Measurements from ENCODE around the gene SMCO1.
"Not testable (repeated sequence)": the region's sequence is repeated elsewhere in the genome, so short reads cannot be mapped to it uniquely, and the experiment has no call there.

The SMCO1 gene

DNA sequence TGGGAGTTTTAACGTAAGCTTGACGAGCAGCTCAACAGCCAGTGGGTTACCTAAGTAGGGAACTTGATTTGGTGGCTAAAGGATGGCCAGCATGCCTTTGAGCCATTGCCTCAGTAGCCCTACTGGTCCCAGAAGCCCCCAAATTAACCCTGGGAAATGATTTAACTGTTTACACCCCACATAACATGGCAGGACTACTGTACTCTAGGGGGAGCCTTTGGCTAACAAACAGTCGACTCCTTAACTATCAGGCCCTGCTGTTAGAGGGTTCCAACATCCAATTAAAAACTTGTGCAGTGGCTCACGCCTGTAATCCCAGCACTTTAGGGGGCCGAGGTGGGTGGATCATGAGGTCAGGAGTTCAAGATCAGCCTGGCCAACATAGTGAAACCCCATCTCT, 9.4 kb upstream of the SMCO1 start:
- H3K4me3 ChIP-seq (ENCODE audit: low read depth, low read length), result no peak overlapping the region
- in situ Hi-C loops (cut with HindIII; ENCODE audit: low sequenced_read_pairs), result no loop called here
- no peak for DNase-seq (ENCODE audit: low read depth, low spot score)
- peak; percentile 19 for TF ChIP-seq CTCF (IDR thresholded peaks at IDR 0.05; ENCODE audit: low read depth, low read length)

DNA sequence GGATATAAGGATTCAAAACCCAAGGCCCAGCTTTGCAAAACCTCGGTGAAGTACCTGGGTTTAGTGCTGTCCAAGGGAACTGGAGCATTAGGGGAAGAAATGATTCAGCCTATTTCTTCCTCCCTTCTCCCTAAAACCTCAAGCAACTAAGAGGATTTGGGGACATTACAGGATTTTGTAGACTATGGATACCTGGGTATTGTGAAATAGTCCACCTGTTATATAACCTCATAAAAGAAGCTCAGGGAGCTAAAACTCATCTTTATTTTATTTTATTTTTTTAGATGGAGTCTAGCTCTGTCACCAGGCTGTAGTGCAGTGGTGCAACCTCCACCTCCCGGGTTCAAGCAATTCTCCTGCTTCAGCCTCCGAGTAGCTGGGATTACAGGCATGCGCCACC, 8.7 kb upstream of the SMCO1 start:
- in situ Hi-C loops (cut with HindIII; ENCODE audit: low sequenced_read_pairs), result no loop called here

GRCh38 chr3:196521291-196521690, 6.1 kb upstream of the SMCO1 start:
- DNase-seq (ENCODE audit: low read depth, low spot score); in situ Hi-C loops (cut with HindIII; ENCODE audit: low sequenced_read_pairs); H3K4me3 ChIP-seq (ENCODE audit: low read depth, low read length): not testable (repeated sequence)

More for the DNA sequence above, 8.7 kb upstream of the SMCO1 start:
- DNase-seq (ENCODE audit: low read depth, low spot score), result no peak
- no peak for TF ChIP-seq CTCF (IDR thresholded peaks at IDR 0.05; ENCODE audit: low read depth, low read length)
- no peak overlapping the region for H3K4me3 ChIP-seq (ENCODE audit: low read depth, low read length)

GRCh38 chr3:196519718-196520082, 4.6 kb upstream of the SMCO1 start:
- no peak for DNase-seq (ENCODE audit: low read depth, low spot score)
- H3K4me3 ChIP-seq (ENCODE audit: low read depth, low read length), result no peak overlapping the region
- no peak for TF ChIP-seq CTCF (IDR thresholded peaks at IDR 0.05; ENCODE audit: low read depth, low read length)
- in situ Hi-C loops (cut with HindIII; ENCODE audit: low sequenced_read_pairs), result no loop called here

DNA sequence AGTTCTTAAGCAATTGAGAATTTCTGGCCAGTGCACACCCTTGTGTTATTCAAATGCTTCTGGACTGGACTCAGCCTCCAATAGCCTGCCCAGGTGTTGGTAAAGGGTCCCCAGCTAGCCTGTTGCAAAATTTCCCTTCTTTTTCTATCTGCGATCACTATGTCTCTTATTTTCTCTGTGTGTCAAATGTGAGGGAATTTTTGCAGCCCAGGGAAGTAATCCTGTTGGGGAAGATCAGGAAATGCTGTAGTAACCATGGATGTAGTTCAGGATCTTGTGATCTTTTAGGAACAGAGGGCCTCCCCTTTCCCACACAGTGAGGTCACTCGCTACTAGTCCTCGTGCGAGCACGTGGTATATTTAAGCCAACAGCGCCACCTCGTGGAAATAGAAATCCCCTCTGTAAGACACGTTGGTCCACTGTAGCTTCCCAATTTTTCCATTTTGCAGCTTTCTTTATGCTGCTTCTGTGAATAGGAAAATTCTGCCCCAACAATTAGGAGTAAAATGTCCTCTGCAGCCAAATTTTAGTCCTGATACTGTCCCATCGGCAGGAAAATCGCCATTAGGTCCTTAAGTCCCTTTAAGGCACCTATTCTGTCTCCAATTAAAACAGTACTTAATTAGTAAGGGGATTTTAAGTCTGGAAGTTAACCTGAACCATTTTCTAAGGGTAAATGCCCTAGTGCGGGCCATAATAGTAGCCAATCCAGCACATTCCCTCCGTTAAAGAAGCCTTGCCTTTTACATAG, 4.0 kb upstream of the SMCO1 start:
- in situ Hi-C loops (cut with HindIII; ENCODE audit: low sequenced_read_pairs), result no loop called here
- peak; percentile 41 for TF ChIP-seq CTCF (IDR thresholded peaks at IDR 0.05; ENCODE audit: low read depth, low read length)
- peak; percentile 59 for DNase-seq (ENCODE audit: low read depth, low spot score)
- H3K4me3 ChIP-seq (ENCODE audit: low read depth, low read length), result no peak overlapping the region

DNA sequence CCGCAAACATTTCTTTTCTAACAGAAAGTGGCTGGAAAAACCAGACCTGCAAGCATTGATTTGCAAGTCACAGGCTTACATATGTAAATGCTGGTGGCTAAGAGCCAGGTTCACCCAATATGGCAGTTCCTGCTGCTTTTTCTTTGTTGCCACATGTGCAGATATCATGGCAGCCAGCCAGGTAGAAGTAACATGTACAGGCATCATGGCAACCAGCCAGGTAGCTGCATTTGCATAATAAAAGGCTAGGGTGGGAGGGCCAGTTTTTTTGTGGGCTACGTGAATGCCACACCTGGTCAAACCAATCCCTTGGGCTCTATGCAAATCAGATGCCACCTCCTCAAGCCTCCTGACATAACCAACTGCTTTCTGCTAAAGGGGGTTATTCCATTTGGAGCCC, 2.8 kb upstream of the SMCO1 start:
- in situ Hi-C loops (cut with HindIII; ENCODE audit: low sequenced_read_pairs), result no loop called here
- H3K4me3 ChIP-seq (ENCODE audit: low read depth, low read length), result no peak overlapping the region
- no peak for TF ChIP-seq CTCF (IDR thresholded peaks at IDR 0.05; ENCODE audit: low read depth, low read length)
- no peak for DNase-seq (ENCODE audit: low read depth, low spot score)

DNA sequence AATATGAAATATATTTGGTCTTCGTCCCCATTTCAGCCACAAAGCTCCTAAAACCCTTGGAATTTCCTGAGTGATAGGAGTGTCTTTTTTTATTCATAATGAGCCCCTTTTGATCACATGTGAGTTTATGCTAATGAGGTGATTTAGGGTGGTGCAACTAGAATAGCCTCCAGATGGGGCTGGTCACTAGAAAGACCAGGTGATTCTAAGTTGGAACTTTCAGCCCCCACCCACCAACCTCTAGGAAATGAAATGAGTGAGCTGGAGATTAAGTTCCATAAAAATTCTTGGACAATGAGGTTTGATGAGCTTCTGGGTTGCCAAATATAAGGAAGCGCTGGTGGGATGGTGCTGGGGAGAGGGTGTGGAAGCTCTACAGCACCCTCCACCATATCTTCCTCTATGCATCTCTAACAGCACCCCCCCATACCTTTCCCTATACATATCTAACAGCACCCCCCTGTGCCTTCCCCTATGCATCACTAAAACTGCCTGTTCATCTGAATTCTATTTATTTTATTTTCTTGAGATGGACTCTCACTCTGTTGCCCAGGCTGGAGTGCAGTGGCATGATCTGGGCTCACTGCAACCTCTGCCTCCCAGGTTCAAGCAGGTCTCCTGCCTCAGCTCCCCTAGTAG, 2.1 kb upstream of the SMCO1 start:
- DNase-seq (ENCODE audit: low read depth, low spot score), result no peak
- no peak overlapping the region for H3K4me3 ChIP-seq (ENCODE audit: low read depth, low read length)
- in situ Hi-C loops (cut with HindIII; ENCODE audit: low sequenced_read_pairs), result no loop called here
- TF ChIP-seq CTCF (IDR thresholded peaks at IDR 0.05; ENCODE audit: low read depth, low read length), result no peak
